Measurements from ENCODE around the gene TRAF4. TPM values are rescaled to one million over a fixed set of nuclear protein-coding genes. Genes with fewer than 3 reads are reported as not detected.

Gene TRAF4
- total and polyA plus RNA-seq, 10 of the 15 experiments (the other 5 are each of a cell fraction or from before 2014, with no cell fraction given): 3.7 to 197 (median 66.4) TPM

DNA sequence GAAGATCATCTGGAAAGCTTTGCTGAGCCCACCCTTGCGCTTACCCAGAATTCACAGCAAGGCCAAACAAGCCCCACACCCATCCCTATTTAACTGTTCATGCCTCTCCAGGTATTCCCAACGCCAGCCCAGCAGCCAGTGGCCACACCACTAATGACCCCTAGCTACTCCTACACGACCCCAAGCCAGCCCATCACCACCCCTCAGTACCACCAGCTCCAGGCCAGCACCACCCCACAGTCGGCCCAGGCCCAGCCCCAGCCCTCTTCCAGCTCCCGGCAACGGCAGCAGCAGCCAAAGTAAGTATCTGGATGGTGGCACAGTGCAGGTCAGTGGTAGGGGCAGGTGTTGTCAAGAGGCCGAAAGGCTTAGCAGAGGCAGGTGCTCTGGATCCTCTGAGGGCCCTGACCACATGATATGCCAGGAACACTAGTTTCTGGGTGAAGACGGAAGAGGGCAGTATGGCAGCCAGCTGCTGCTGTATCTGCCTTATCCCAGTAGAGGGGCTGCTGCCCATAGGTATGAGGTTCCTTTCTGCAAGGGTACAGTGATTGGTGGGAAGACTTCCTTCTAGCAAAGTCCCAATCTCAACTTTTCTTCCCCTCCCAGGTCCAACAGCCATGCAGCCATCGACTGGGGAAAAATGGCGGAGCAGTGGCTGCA is 42.9 kb upstream of the TRAF4 start:
- DNase-seq (ENCODE audit: low read depth, low spot score) (no peak), ATAC-seq (no peak), FAIRE-seq (no peak)
- TF ChIP-seq ETV6 (conservative IDR thresholded peaks at IDR 0.05 in 1 of 2, IDR thresholded peaks at IDR 0.05 in 1 of 2; ENCODE audit: borderline replicate concordance in 1 of 2, low read depth in 1 of 2) (no peak), ZBTB11 (CRISPR knock-in tag; IDR thresholded peaks at IDR 0.05) (no peak), STAT1 (conservative IDR thresholded peaks at IDR 0.05) (no peak), POU2F2 (IDR thresholded peaks at IDR 0.05; ENCODE audit: borderline replicate concordance, low read depth, low read length) (no peak), PAX5 (IDR thresholded peaks at IDR 0.05; ENCODE audit: borderline replicate concordance, low read depth, low read length) (no peak), NFYB (IDR thresholded peaks at IDR 0.05; ENCODE audit: insufficient read depth, low read depth, low read length) (no peak), RELA (IDR thresholded peaks at IDR 0.05; ENCODE audit: borderline replicate concordance, partially characterized antibody) (no peak), KAT2A (conservative IDR thresholded peaks at IDR 0.05; ENCODE audit: control insufficient read depth, low read depth, low read length) (no peak), ZNF24 (IDR thresholded peaks at IDR 0.05) (no peak), ATF7 (IDR thresholded peaks at IDR 0.05; ENCODE audit: low read depth) (no peak), SREBF2 (IDR thresholded peaks at IDR 0.05; ENCODE audit: low read length) (no peak), RELB (IDR thresholded peaks at IDR 0.05; ENCODE audit: low read depth) (no peak)
- TF ChIP-seq, protein P1, sequence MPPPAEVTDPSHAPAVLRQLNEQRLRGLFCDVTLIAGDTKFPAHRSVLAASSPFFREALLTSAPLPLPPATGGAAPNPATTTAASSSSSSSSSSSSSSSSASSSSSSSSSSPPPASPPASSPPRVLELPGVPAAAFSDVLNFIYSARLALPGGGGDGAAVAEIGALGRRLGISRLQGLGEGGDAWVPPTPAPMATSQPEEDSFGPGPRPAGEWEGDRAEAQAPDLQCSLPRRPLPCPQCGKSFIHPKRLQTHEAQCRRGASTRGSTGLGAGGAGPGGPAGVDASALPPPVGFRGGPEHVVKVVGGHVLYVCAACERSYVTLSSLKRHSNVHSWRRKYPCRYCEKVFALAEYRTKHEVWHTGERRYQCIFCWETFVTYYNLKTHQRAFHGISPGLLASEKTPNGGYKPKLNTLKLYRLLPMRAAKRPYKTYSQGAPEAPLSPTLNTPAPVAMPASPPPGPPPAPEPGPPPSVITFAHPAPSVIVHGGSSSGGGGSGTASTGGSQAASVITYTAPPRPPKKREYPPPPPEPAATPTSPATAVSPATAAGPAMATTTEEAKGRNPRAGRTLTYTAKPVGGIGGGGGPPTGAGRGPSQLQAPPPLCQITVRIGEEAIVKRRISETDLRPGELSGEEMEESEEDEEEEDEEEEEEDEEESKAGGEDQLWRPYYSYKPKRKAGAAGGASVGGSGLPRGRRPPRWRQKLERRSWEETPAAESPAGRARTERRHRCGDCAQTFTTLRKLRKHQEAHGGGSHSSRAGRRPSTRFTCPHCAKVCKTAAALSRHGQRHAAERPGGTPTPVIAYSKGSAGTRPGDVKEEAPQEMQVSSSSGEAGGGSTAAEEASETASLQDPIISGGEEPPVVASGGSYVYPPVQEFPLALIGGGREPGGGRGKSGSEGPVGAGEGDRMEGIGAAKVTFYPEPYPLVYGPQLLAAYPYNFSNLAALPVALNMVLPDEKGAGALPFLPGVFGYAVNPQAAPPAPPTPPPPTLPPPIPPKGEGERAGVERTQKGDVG (CRISPR knock-in tag; IDR thresholded peaks at IDR 0.05): no peak
- TF ChIP-seq, protein P2, sequence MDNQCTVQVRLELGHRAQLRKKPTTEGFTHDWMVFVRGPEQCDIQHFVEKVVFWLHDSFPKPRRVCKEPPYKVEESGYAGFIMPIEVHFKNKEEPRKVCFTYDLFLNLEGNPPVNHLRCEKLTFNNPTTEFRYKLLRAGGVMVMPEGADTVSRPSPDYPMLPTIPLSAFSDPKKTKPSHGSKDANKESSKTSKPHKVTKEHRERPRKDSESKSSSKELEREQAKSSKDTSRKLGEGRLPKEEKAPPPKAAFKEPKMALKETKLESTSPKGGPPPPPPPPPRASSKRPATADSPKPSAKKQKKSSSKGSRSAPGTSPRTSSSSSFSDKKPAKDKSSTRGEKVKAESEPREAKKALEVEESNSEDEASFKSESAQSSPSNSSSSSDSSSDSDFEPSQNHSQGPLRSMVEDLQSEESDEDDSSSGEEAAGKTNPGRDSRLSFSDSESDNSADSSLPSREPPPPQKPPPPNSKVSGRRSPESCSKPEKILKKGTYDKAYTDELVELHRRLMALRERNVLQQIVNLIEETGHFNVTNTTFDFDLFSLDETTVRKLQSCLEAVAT (IDR thresholded peaks at IDR 0.05): no peak
- H3K79me2 ChIP-seq (ENCODE audit: control insufficient read depth, insufficient read depth, low read length): no peaks in the 10 kb centered on the region
- CTCF ChIA-PET: no interaction called here
- no peak overlapping the region for H2AFZ ChIP-seq (ENCODE audit: control insufficient read depth, low read depth, low read length)
- BruUV-seq (replicated peaks): no TSS peak
- no peaks in the 10 kb centered on the region for H3K4me1 ChIP-seq (ENCODE audit: control insufficient read depth, insufficient read depth, low read length)
- POLR2A ChIA-PET: no interaction called here
- H3K4me3 ChIP-seq: no peak overlapping the region
- WGBS (ENCODE audit: insufficient coverage, insufficient replicate concordance, low lambda C conversion rate, missing lambda C conversion rate): 91% methylated on average over 10 of the region's 10 CpGs
- SMC1A ChIA-PET (ENCODE audit: uncharacterized antibody, unreplicated experiment): no interaction called here
- no peaks in the 10 kb centered on the region for H4K20me1 ChIP-seq (ENCODE audit: control insufficient read depth, insufficient read depth)
- H3K9me3 ChIP-seq (replicated peaks; ENCODE audit: control insufficient read depth, insufficient read depth, low read length): no peaks in the 10 kb centered on the region
- H3K27me3 ChIP-seq (replicated peaks in 1 of 2; ENCODE audit: control insufficient read depth in 2 of 2, insufficient read depth in 2 of 2, low read length in 1 of 2): no peaks in the 10 kb centered on the region
- no peak overlapping the region for H3K9ac ChIP-seq (ENCODE audit: control insufficient read depth, insufficient read depth, low read length)
- H3K4me2 ChIP-seq (ENCODE audit: control insufficient read depth, insufficient read depth): no peak overlapping the region
- in situ Hi-C loops (cut with MboI): no loop called here
- intact Hi-C loops (cut with micrococcal nuclease; ENCODE audit: unreplicated experiment): no loop called here
- H3K36me3 ChIP-seq (ENCODE audit: control insufficient read depth in 2 of 2, insufficient read depth in 2 of 2, low read length in 1 of 2): peaks cover 21 to 51% of the 10 kb centered on the region in 2 experiments; a peak in 3 of 4 replicates
- RAD21 ChIA-PET (ENCODE audit: unreplicated experiment): no interaction called here
- H3K27ac ChIP-seq (ENCODE audit: control insufficient read depth, insufficient read depth): no peak overlapping the region
